B cell (primary cell): ENCODE measurements around the gene GNAL. TPM values are rescaled to one million over a fixed set of nuclear protein-coding genes. Genes with fewer than 3 reads are reported as not detected.

Source experiments
- ATAC-seq: fragments of 200-7000 bp; cut with Tn5 transposase; one replicate; pipeline ENCODE4 v1.10.0; 2021; ENCODE audit warnings: low read depth, mild to moderate bottlenecking, moderate number of reproducible peaks, moderate library complexity
- CTCF ChIA-PET: fragments of 350-600 bp; sonication (Branson Sonifier 250); formaldehyde crosslinking; loops from one replicate; lab custom pipeline; 2021; ENCODE audit warnings: antibody characterized with exemption, inconsistent platforms; lab: Charles Lee
- POLR2A ChIA-PET: fragments of 350-600 bp; sonication (Branson Sonifier 250); formaldehyde crosslinking; loops from one replicate; lab custom pipeline; 2021; ENCODE audit warnings: antibody characterized with exemption; lab: Charles Lee
- DNase-seq: peaks from one replicate; pipeline ENCODE4 v3.0.0; 2013
- H2AFZ ChIP-seq: 2 replicates; pipeline ENCODE4 v1.6.1; 2012; ENCODE audit warnings: mild to moderate bottlenecking, low read depth, low read length; ENCODE audit not compliant: insufficient read depth, poor library complexity, severe bottlenecking
- H3K27ac ChIP-seq, 2 donors: 1 replicate in 1 of 2; 2 replicates in 1 of 2; pipeline ENCODE4 v1.5.1; 2012 to 2013; ENCODE audit warnings: low read length in 2 of 2, mild to moderate bottlenecking in 2 of 2, moderate library complexity in 1 of 2
- H3K27me3 ChIP-seq, 4 experiments: fragments of 200-600 bp in 1 of 4; sonication (generic) in 1 of 4; replicated peaks in 1 of 4; 1 replicate in 2 of 4; 2 replicates in 2 of 4; pipeline versions ENCODE4 v1.6.1 to v1.7.0; 2013 to 2016; ENCODE audit warnings: low read length in 3 of 4, mild to moderate bottlenecking in 2 of 4, mixed read lengths in 1 of 4, moderate library complexity in 1 of 4; ENCODE audit not compliant: insufficient read depth in 4 of 4, control insufficient read depth in 3 of 4; ENCODE audit errors: control extremely low read depth in 1 of 4
- H3K36me3 ChIP-seq, 2 experiments: replicated peaks in 1 of 2; 1 replicate in 1 of 2; 2 replicates in 1 of 2; pipeline versions ENCODE4 v1.6.1 to v1.7.1; 2013; ENCODE audit warnings: low read length in 1 of 2; ENCODE audit not compliant: insufficient read depth in 2 of 2, control insufficient read depth in 1 of 2; ENCODE audit errors: control extremely low read depth in 1 of 2, extremely low read depth in 1 of 2
- H3K4me1 ChIP-seq, 2 donors: fragments of 200-600 bp in 1 of 2; sonication (generic) in 1 of 2; 1 replicate in 1 of 2; 2 replicates in 1 of 2; pipeline versions ENCODE4 v1.5.1 to v1.6.1; 2013 to 2017; ENCODE audit warnings: low read length in 2 of 2; ENCODE audit not compliant: control insufficient read depth in 2 of 2, insufficient read depth in 2 of 2
- H3K4me2 ChIP-seq: replicated peaks from 2 replicates; pipeline ENCODE3; 2012; ENCODE audit warnings: mild to moderate bottlenecking, low read depth, low read length; ENCODE audit not compliant: poor library complexity, severe bottlenecking
- H3K4me3 ChIP-seq, 5 experiments: fragments of 200-600 bp in 1 of 5; sonication (generic) in 1 of 5; 1 replicate in 3 of 5; 2 replicates in 2 of 5; pipeline versions ENCODE4 v1.5.1 to v1.7.0; 2011 to 2016; ENCODE audit warnings: low read length in 4 of 5, mild to moderate bottlenecking in 4 of 5, low read depth in 2 of 5, control low read depth in 1 of 5, moderate library complexity in 1 of 5; ENCODE audit not compliant: insufficient read depth in 1 of 5; ENCODE audit errors: control extremely low read depth in 1 of 5, extremely low read depth in 1 of 5
- H3K79me2 ChIP-seq: fragments of 200-600 bp; sonication (generic); one replicate; pipeline ENCODE4 v1.6.0; 2016; ENCODE audit warnings: low read length; ENCODE audit not compliant: control insufficient read depth, insufficient read depth
- H3K9ac ChIP-seq: fragments of 200-600 bp; sonication (generic); 2 replicates; pipeline ENCODE4 v1.6.1; 2017; ENCODE audit warnings: mild to moderate bottlenecking, low read length, moderate library complexity
- H3K9me3 ChIP-seq, 3 donors: one replicate each; pipeline versions ENCODE4 v1.6.1 to v1.7.1; 2013; ENCODE audit warnings: low read length in 2 of 3; ENCODE audit not compliant: control insufficient read depth in 2 of 3, insufficient read depth in 1 of 3; ENCODE audit errors: control extremely low read depth in 1 of 3
- H4K20me1 ChIP-seq: 2 replicates; pipeline ENCODE4 v1.6.0; 2012; ENCODE audit warnings: mild to moderate bottlenecking, low read length; ENCODE audit not compliant: insufficient read depth, control insufficient read depth, poor library complexity, severe bottlenecking
- H3K27ac Mint-ChIP-seq: one replicate; pipeline ENCODE4 v1.8.0; 2021; ENCODE audit warnings: mixed read lengths
- H3K27me3 Mint-ChIP-seq: one replicate; pipeline ENCODE4 v1.8.0; 2021; ENCODE audit warnings: mixed read lengths
- H3K4me1 Mint-ChIP-seq: one replicate; pipeline ENCODE4 v1.8.0; 2021; ENCODE audit warnings: mixed read lengths
- H3K4me3 Mint-ChIP-seq: one replicate; pipeline ENCODE4 v1.8.0; 2021; ENCODE audit warnings: mixed read lengths
- H3K9me3 Mint-ChIP-seq: one replicate; pipeline ENCODE4 v1.8.0; 2022; ENCODE audit warnings: mixed read lengths; ENCODE audit not compliant: insufficient read depth
- CTCF ChIP-seq: fragments of 200-600 bp; IDR thresholded peaks from one replicate; pipeline ENCODE4 v1.8.0; 2022; ENCODE audit warnings: antibody characterized with exemption, mild to moderate bottlenecking
- EZH2 ChIP-seq: IDR thresholded peaks from 2 replicates; pipeline ENCODE4 v1.6.1; 2012; ENCODE audit warnings: borderline replicate concordance, low read depth, mild to moderate bottlenecking, moderate library complexity, low read length; ENCODE audit not compliant: insufficient read depth, poor library complexity, severe bottlenecking
- WGBS: methylation state at CpG from one replicate; pipeline ENCODE4 v1.1.5; 2013; ENCODE audit warnings: missing lambda C conversion rate; ENCODE audit not compliant: insufficient coverage; 5-methylcytosine and 5-hydroxymethylcytosine counted together
- intact Hi-C: fragments of 100-400 bp; cut with micrococcal nuclease; formaldehyde crosslinking; loops from one replicate; pipeline ENCODE4 v1.10.0; 2022
- polyA plus RNA-seq: library from polyadenylated mRNA; depleted of rRNA; stranded (reverse); fragments of >200 nt; gene quantifications from 2 replicates; pipeline ENCODE4 v1.2.3, GENCODE V29; 2012
- total RNA-seq, 2 donors: library from RNA; stranded (reverse); fragments of 120-200 nt in 1 of 2; gene quantifications; 1 replicate in 1 of 2; 2 replicates in 1 of 2; pipeline versions ENCODE4 v1.2.3 to v1.2.4, GENCODE V29; 2013 to 2022

Gene GNAL
- total and polyA plus RNA-seq, 2 donors (not counting 1 experiment from before 2014, with no cell fraction given), result 0.01 to 0.12 TPM

- CTCF ChIA-PET, result no interaction called here
- H3K9me3 Mint-ChIP-seq, result no peaks in the 10 kb centered on the region
- no peaks in the 10 kb centered on the region for H3K9me3 ChIP-seq
- H3K4me2 ChIP-seq, result no peak overlapping the region
- no peaks in the 10 kb centered on the region for H3K79me2 ChIP-seq
- DNase-seq, result no peak
- peaks cover 16% of the 10 kb centered on the region for H3K27me3 Mint-ChIP-seq
- no peak for TF ChIP-seq CTCF
- no peak for TF ChIP-seq EZH2
- no peak overlapping the region for H3K27ac ChIP-seq
- POLR2A ChIA-PET, result no interaction called here
- no peak overlapping the region for H3K4me3 ChIP-seq
- 78% methylated on average over 7 of the region's 7 CpGs for WGBS
- H3K4me3 Mint-ChIP-seq, result no peak overlapping the region
- no peaks in the 10 kb centered on the region for H3K4me1 ChIP-seq
- intact Hi-C loops, result no loop called here
- no peaks in the 10 kb centered on the region for H4K20me1 ChIP-seq
- no peaks in the 10 kb centered on the region for H3K36me3 ChIP-seq
- no peak overlapping the region for H2AFZ ChIP-seq
- ATAC-seq, result no peak
- H3K27me3 ChIP-seq, result no peaks in the 10 kb centered on the region
- H3K9ac ChIP-seq, result no peak overlapping the region
- no peaks in the 10 kb centered on the region for H3K4me1 Mint-ChIP-seq
- H3K27ac Mint-ChIP-seq, result no peak overlapping the region
Measured at GRCh38 chr18:11760498-11761167, 71.6 kb downstream of the GNAL start.

GRCh38 chr18:11761553-11761952 lies 72.5 kb downstream of the GNAL start:
- H3K4me3 Mint-ChIP-seq, result no peak overlapping the region
- no peaks in the 10 kb centered on the region for H3K36me3 ChIP-seq
- H3K27me3 Mint-ChIP-seq, result peaks cover 11% of the 10 kb centered on the region
- no peak for TF ChIP-seq CTCF
- TF ChIP-seq EZH2, result no peak
- H3K9me3 ChIP-seq, result no peaks in the 10 kb centered on the region
- H3K4me3 ChIP-seq, result no peak overlapping the region
- no peaks in the 10 kb centered on the region for H3K9me3 Mint-ChIP-seq
- no CpG with 5 or more reads among the region's 2 CpGs for WGBS
- no peaks in the 10 kb centered on the region for H3K27me3 ChIP-seq
- CTCF ChIA-PET, result no interaction called here
- no peaks in the 10 kb centered on the region for H3K4me1 Mint-ChIP-seq
- DNase-seq, result no peak
- intact Hi-C loops, result no loop called here
- H3K27ac ChIP-seq, result no peak overlapping the region
- no peak overlapping the region for H3K27ac Mint-ChIP-seq
- H3K79me2 ChIP-seq, result no peaks in the 10 kb centered on the region
- H2AFZ ChIP-seq, result no peak overlapping the region
- H3K9ac ChIP-seq, result no peak overlapping the region
- no peaks in the 10 kb centered on the region for H4K20me1 ChIP-seq
- H3K4me2 ChIP-seq, result no peak overlapping the region
- no peaks in the 10 kb centered on the region for H3K4me1 ChIP-seq
- ATAC-seq, result no peak
- POLR2A ChIA-PET, result no interaction called here
